SU-DHL-6 (cell line): ENCODE results near the gene NUDT21.

Source experiments
- H2AFZ ChIP-seq: fragments of 200-600 bp; sonication (generic); 2 replicates; pipeline ENCODE4 v1.6.1; 2014; ENCODE audit warnings: low read depth, mild to moderate bottlenecking, moderate library complexity, mixed read lengths, antibody characterized with exemption, low read length; ENCODE audit not compliant: severe bottlenecking
- H3F3A ChIP-seq: fragments of 200-600 bp; shearing (Covaris generic); 2 replicates; pipeline ENCODE4 v1.6.0; 2016; ENCODE audit warnings: antibody characterized with exemption, mild to moderate bottlenecking; ENCODE audit not compliant: insufficient read depth
- H3K27ac ChIP-seq: fragments of 200-600 bp; sonication (generic); 2 replicates; pipeline ENCODE4 v1.5.1; 2016; ENCODE audit warnings: low read depth, mild to moderate bottlenecking, low read length, moderate library complexity, mixed read lengths
- H3K27me3 ChIP-seq: fragments of 200-600 bp; sonication (generic), shearing (Covaris generic); 2 replicates; pipeline ENCODE4 v1.6.0; 2014; ENCODE audit warnings: mild to moderate bottlenecking, low read length
- H3K36me3 ChIP-seq: fragments of 200-600 bp; sonication (generic); 2 replicates; pipeline ENCODE4 v1.6.1; 2014; ENCODE audit warnings: mild to moderate bottlenecking, low read length, mixed read lengths
- H3K4me2 ChIP-seq: fragments of 300-600, 200-600 bp; shearing (Covaris generic), sonication (generic); 2 replicates; pipeline ENCODE4 v1.6.0; 2014; ENCODE audit warnings: low read length, low read depth, mild to moderate bottlenecking; ENCODE audit not compliant: poor library complexity, severe bottlenecking
- H3K4me3 ChIP-seq: fragments of 200-600 bp; sonication (generic); 2 replicates; pipeline ENCODE4 v1.5.1; 2014; ENCODE audit warnings: antibody characterized with exemption, low read length, mild to moderate bottlenecking, mixed read lengths; ENCODE audit not compliant: insufficient read depth, poor library complexity, severe bottlenecking
- H3K79me2 ChIP-seq: fragments of 200-600 bp; sonication (generic); 2 replicates; pipeline ENCODE4 v1.6.1; 2014; ENCODE audit warnings: mild to moderate bottlenecking, low read length, moderate library complexity; ENCODE audit not compliant: insufficient read depth
- H3K9ac ChIP-seq: fragments of 200-600 bp; sonication (generic); 2 replicates; pipeline ENCODE4 v1.7.0; 2014; ENCODE audit warnings: mild to moderate bottlenecking, low read length
- H3K9me2 ChIP-seq: fragments of 200-600 bp; sonication (generic); replicated peaks from 2 replicates; pipeline ENCODE4 v1.6.1; 2014; ENCODE audit warnings: low read length; ENCODE audit not compliant: insufficient read depth
- H3K9me3 ChIP-seq: fragments of 200-600 bp; sonication (generic); 2 replicates; pipeline ENCODE4 v1.6.1; 2014; ENCODE audit warnings: low read length, mixed read lengths; ENCODE audit not compliant: insufficient read depth
- H4K20me1 ChIP-seq: fragments of 200-600 bp; sonication (generic); 2 replicates; pipeline ENCODE4 v1.6.1; 2014; ENCODE audit warnings: low read depth, mild to moderate bottlenecking, antibody characterized with exemption, low read length, moderate library complexity, mixed read lengths
- CTCF ChIP-seq: fragments of 200-600 bp; sonication (generic); IDR thresholded peaks from one replicate; pipeline ENCODE4 v1.5.1; 2017; ENCODE audit warnings: antibody characterized with exemption, mild to moderate bottlenecking, low read length, moderate library complexity; ENCODE audit not compliant: insufficient read depth, poor library complexity, severe bottlenecking
- EZH2phosphoT487 ChIP-seq: fragments of 200-600 bp; sonication (generic), shearing (Covaris generic); conservative IDR thresholded peaks from 2 replicates; pipeline ENCODE4 v1.6.1; 2018; ENCODE audit warnings: mild to moderate bottlenecking, antibody characterized with exemption, low read length, moderate library complexity, mixed read lengths

Gene NUDT21

GRCh38 chr16:56436258-56436657 lies 14.9 kb downstream of the NUDT21 start:
- H3K79me2 ChIP-seq = peaks cover 28% of the 10 kb centered on the region
- no peak overlapping the region for H2AFZ ChIP-seq
- no peaks in the 10 kb centered on the region for H3K9me2 ChIP-seq
- H3F3A ChIP-seq = 0 out of 2 replicates have a peak, but pooled peaks cover 3% of the 10 kb centered on the region
- H3K36me3 ChIP-seq = peaks cover 58% of the 10 kb centered on the region
- H3K27ac ChIP-seq = no peak overlapping the region
- no peaks in the 10 kb centered on the region for H3K27me3 ChIP-seq
- TF ChIP-seq CTCF = no peak
- TF ChIP-seq EZH2phosphoT487 = no peak
- H3K9ac ChIP-seq = no peak overlapping the region
- H3K9me3 ChIP-seq = no peaks in the 10 kb centered on the region
- H3K4me2 ChIP-seq = no peak overlapping the region
- H3K4me3 ChIP-seq = no peak overlapping the region
- peaks cover 7% of the 10 kb centered on the region; the same call in 1 of the 2 replicates for H4K20me1 ChIP-seq

GRCh38 chr16:56428091-56428490 lies 23.0 kb downstream of the NUDT21 start:
- no peak overlapping the region for H3K4me2 ChIP-seq
- no peak overlapping the region for H3K27ac ChIP-seq
- H3F3A ChIP-seq = peaks cover 57% of the 10 kb centered on the region
- H3K9me3 ChIP-seq = no peaks in the 10 kb centered on the region
- H3K9me2 ChIP-seq = no peaks in the 10 kb centered on the region
- no peaks in the 10 kb centered on the region for H3K27me3 ChIP-seq
- H3K4me3 ChIP-seq = no peak overlapping the region
- peaks cover 7% of the 10 kb centered on the region; the same call in 1 of the 2 replicates for H4K20me1 ChIP-seq
- peaks cover 23% of the 10 kb centered on the region for H3K79me2 ChIP-seq
- H3K36me3 ChIP-seq = peaks cover 23% of the 10 kb centered on the region
- H2AFZ ChIP-seq = no peak overlapping the region
- TF ChIP-seq EZH2phosphoT487 (no peak), CTCF (no peak)
- no peak overlapping the region for H3K9ac ChIP-seq

- Histone ChIP-seq H4K20me1 (no peaks in the 10 kb centered on the region), H3K4me3 (no peak overlapping the region), H3K27me3 (no peaks in the 10 kb centered on the region), H3K27ac (no peak overlapping the region), H3K9me2 (no peaks in the 10 kb centered on the region), H3K79me2 (peaks cover 34% of the 10 kb centered on the region), H3K9me3 (no peaks in the 10 kb centered on the region), H2AFZ (no peak overlapping the region), H3K9ac (no peak overlapping the region), H3K4me2 (no peak overlapping the region), H3K36me3 (peaks cover 11% of the 10 kb centered on the region), H3F3A (peaks cover 70% of the 10 kb centered on the region)
- no peak for TF ChIP-seq CTCF
- no peak for TF ChIP-seq EZH2phosphoT487
Observed at GRCh38 chr16:56426585-56426984, 24.5 kb downstream of the NUDT21 start.

- H4K20me1 ChIP-seq = no peaks in the 10 kb centered on the region
- H3K4me2 ChIP-seq = peak within 1 kb of the TSS; percentile 98
- peak within 1 kb of the TSS; percentile 66 for H2AFZ ChIP-seq
- no peaks in the 10 kb centered on the region for H3K27me3 ChIP-seq
- H3K9me2 ChIP-seq = no peaks in the 10 kb centered on the region
- peaks cover 3% of the 10 kb centered on the region; the same call in 1 of the 2 replicates for H3K36me3 ChIP-seq
- TF ChIP-seq EZH2phosphoT487 (no peak), CTCF (no peak)
- H3K4me3 ChIP-seq = peak within 1 kb of the TSS; percentile 88
- H3F3A ChIP-seq = peaks cover 78% of the 10 kb centered on the region
- peak within 1 kb of the TSS; percentile 78 for H3K9ac ChIP-seq
- H3K79me2 ChIP-seq = peaks cover 46% of the 10 kb centered on the region
- H3K9me3 ChIP-seq = no peaks in the 10 kb centered on the region
- H3K27ac ChIP-seq = peak within 1 kb of the TSS; percentile 91
Observed at GRCh38 chr16:56425439-56425832, 25.7 kb downstream of the NUDT21 start, which contains the start of gene AMFR. TSS of gene AMFR (minus strand) at chr16:56425545. CDS start at chr16:56425327, 218 bp downstream.
